ENCODE results near the gene C16orf87.
"Not testable (repeated sequence)": the region's sequence is repeated elsewhere in the genome, so short reads cannot be mapped to it uniquely, and the experiment has no call there.

C16orf87 gene

GRCh38 chr16:46830902-46831647 is at the start of gene C16orf87:
Gene C16orf87 (minus strand): TSS chr16:46831180. CDS start chr16:46831149, 31 bp downstream.
- peak; percentile 77 for DNase-seq

GRCh38 chr16:46875243-46875642 is 44.3 kb upstream of the C16orf87 start:
- DNase-seq, result no peak

- DNase-seq, result no peak
These were observed 42.2 kb upstream of the C16orf87 start for GRCh38 chr16:46873201-46873600.

GRCh38 chr16:46871597-46871996 is 40.6 kb upstream of the C16orf87 start:
- no peak for DNase-seq

GRCh38 chr16:46868891-46869290 is 37.9 kb upstream of the C16orf87 start:
- DNase-seq, result not testable (repeated sequence)

- DNase-seq, result not testable (repeated sequence)
These were observed 36.5 kb upstream of the C16orf87 start for GRCh38 chr16:46867486-46867885.

- DNase-seq, result no peak
These were observed 35.3 kb upstream of the C16orf87 start for GRCh38 chr16:46866286-46866685.

GRCh38 chr16:46862555-46863447 is 31.8 kb upstream of the C16orf87 start:
- DNase-seq, result no peak

- no peak for DNase-seq
These were observed 28.8 kb upstream of the C16orf87 start for GRCh38 chr16:46859719-46860152.

GRCh38 chr16:46858151-46858550 is 27.2 kb upstream of the C16orf87 start:
- no peak for DNase-seq

GRCh38 chr16:46857368-46857945 is 26.5 kb upstream of the C16orf87 start:
- no peak for DNase-seq

GRCh38 chr16:46855389-46855788 is 24.4 kb upstream of the C16orf87 start:
- DNase-seq, result no peak

GRCh38 chr16:46854846-46855245 is 23.9 kb upstream of the C16orf87 start:
- no peak for DNase-seq

- peak; percentile 47 for DNase-seq
These were observed 22.9 kb upstream of the C16orf87 start for GRCh38 chr16:46853713-46854443.

GRCh38 chr16:46852130-46852529 is 21.1 kb upstream of the C16orf87 start:
- no peak for DNase-seq

GRCh38 chr16:46850619-46851555 is 19.9 kb upstream of the C16orf87 start:
- no peak for DNase-seq

- DNase-seq, result no peak
These were observed 18.1 kb upstream of the C16orf87 start for GRCh38 chr16:46848768-46849764.

- DNase-seq, result no peak
These were observed 15.0 kb upstream of the C16orf87 start for GRCh38 chr16:46845952-46846351.

GRCh38 chr16:46844771-46845170 is 13.8 kb upstream of the C16orf87 start:
- DNase-seq, result no peak
